ENCODE measurements around the gene DOCK1. TPM values are rescaled to one million over a fixed set of nuclear protein-coding genes. Genes with fewer than 3 reads are reported as not detected.

DOCK1 gene
- total RNA-seq, 2 experiments from 2014 or later: 0.05 TPM; not detected in 1

DNA sequence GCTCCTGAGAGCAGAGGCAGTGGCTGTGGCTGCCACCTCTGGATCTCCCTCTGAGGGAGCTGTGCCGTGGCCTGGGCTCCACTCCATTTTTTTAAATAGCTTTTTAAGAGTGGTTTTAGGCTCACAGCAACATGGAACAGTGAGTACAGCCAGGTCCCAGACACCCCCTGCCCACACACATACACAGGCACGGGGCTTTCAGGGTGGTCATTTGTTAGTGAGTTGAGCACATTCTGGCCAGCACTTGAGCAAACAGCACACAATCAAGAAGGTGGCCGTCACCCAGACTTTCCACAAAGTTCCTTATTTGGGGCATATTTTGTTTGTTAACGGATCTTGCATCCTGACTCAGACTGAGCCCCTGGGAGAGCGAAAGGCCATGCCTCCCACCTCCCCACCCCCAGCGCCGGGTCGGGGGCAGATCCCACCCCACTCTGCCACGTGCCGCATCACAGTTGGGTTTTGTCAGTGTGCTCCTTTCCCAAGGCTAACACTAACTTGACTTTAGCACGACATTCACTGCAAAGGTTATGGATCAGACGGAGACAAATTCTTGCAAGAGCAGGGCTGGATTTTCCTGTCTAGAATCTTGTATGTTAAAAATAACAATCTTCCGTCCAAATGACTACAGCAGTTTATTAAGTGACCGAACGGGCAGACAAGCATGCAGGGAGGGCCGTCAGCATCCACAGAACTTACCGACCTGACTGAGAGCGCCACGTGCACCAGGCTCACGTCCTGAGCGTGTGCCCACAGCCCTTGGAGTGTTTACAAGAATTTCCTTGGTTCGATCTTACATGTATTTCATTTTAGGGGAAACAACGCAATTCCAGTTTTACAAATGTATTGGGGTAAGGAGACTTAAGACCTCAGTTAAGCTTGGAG, 487.4 kb downstream of the DOCK1 start:
- no peaks in the 10 kb centered on the region for H3K9me3 Mint-ChIP-seq
- H3K36me3 Mint-ChIP-seq (ENCODE audit: low read depth): no peaks in the 10 kb centered on the region
- DNase-seq: no peak
- no peaks in the 10 kb centered on the region for H3K4me1 Mint-ChIP-seq
- H3K27ac Mint-ChIP-seq: no peak overlapping the region
- H3K4me3 Mint-ChIP-seq: no peak overlapping the region
- ChIA-PET CTCF (no interaction called here), POLR2A (no interaction called here)
- H3K27me3 Mint-ChIP-seq: no peaks in the 10 kb centered on the region

DNA sequence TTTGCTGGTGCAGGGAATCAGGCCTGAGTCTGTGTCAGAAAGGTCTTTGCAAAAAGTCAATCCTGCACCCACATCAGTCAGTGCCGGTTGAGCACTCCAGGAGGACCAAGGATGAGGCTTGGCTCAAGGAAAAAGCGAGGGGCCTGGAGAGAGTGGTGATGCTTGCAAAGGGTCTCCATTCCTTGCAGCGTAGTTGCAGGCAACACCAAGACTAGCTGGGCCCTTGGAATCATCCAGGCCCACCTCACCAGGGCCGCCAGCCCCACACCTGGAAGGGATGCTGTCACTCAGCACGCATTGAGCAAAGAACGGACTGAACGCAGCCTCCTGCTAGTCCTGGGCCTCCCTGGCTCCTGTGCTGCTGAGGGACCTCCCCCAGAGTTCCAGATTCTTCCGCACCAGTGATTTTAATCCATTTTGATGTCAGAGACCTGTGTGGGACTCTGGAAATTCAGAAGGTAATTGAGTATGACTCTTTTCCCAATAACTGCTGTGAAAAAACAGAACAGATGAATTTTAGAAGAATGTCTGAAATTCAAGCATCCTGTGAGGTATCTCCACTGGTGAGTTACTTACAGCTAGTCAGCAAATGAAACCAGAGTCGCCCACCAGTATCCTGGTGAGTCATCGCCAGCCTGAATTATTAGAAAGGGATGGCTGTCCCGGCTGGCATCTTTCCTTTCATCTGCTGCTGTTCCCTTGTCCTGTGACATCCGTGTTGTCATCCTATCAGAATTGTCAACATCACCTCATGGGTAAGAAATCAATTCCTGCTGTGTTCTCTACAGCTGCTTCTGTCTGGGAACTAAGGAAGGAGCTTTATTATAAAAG, 493.1 kb downstream of the DOCK1 start:
- Mint-ChIP-seq H3K36me3 (ENCODE audit: low read depth) (no peaks in the 10 kb centered on the region), H3K9me3 (no peaks in the 10 kb centered on the region), H3K27ac (no peak overlapping the region), H3K4me3 (no peak overlapping the region), H3K4me1 (no peaks in the 10 kb centered on the region), H3K27me3 (no peaks in the 10 kb centered on the region)
- no peak for DNase-seq
- ChIA-PET POLR2A (no interaction called here), CTCF (interaction anchor here (1.1 kb wide), 1 partner anchor 27 kb away, joined by 3 read pairs; no protein-coding TSS in a partner anchor)

DNA sequence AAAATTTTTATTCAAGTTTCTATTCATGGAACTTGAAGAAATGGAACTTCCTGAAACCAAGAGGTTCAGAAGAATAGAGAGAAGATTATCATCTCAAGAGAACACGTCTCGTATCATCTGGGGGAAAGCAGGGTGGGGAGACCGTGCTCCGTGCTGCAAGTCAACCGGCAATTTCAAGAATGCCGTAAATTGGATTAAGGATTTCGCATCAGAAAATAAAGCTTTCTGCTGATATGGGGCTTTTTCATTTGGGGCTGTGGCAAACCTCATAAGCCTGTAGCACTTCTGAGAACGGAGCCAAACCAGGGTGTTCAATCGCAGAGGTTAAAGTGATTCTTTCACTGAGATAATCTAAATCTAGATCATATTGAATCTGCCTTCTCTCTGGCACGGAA, 493.7 kb downstream of the DOCK1 start:
- ChIA-PET CTCF (interaction anchor here (1.1 kb wide), 1 partner anchor 26 kb away, joined by 3 read pairs; no protein-coding TSS in a partner anchor), POLR2A (no interaction called here)
- Mint-ChIP-seq H3K4me1 (no peaks in the 10 kb centered on the region), H3K27me3 (no peaks in the 10 kb centered on the region), H3K36me3 (ENCODE audit: low read depth) (no peaks in the 10 kb centered on the region), H3K9me3 (no peaks in the 10 kb centered on the region), H3K4me3 (no peak overlapping the region), H3K27ac (no peak overlapping the region)
- DNase-seq: no peak

- ChIA-PET CTCF (interaction anchor here (0.5 to 1.1 kb wide), 2 partner anchors 26 to 1158 kb away, joined by 3 read pairs; no protein-coding TSS in a partner anchor), POLR2A (no interaction called here)
- Mint-ChIP-seq H3K9me3 (no peaks in the 10 kb centered on the region), H3K27ac (no peak overlapping the region), H3K4me3 (no peak overlapping the region), H3K36me3 (ENCODE audit: low read depth) (no peaks in the 10 kb centered on the region), H3K4me1 (no peaks in the 10 kb centered on the region), H3K27me3 (no peaks in the 10 kb centered on the region)
- DNase-seq: no peak
Measured at GRCh38 chr10:127399668-127400067, 494.4 kb downstream of the DOCK1 start.

DNA sequence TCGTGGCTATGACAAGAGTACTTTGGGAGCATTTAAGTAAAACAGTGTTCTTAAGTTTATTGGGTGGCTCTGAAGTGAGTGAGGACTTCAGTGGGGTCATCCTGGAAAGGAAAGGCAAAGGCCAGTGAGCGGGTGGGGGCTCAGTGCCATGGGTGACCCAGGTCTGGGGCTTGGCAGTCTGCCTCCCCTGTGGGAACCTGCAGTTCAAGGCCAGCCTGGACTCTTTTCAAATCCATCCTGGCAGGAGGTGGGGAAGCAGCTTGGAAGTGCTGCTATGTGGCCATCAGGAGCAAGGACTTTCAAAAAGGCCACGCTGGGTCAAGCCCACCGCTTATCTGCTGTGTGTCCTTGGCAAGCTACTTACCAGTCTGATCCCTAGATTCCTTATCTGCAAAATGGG, 495.0 kb downstream of the DOCK1 start:
- Mint-ChIP-seq H3K9me3 (no peaks in the 10 kb centered on the region), H3K4me3 (no peak overlapping the region), H3K4me1 (no peaks in the 10 kb centered on the region), H3K27me3 (no peaks in the 10 kb centered on the region), H3K36me3 (ENCODE audit: low read depth) (no peaks in the 10 kb centered on the region), H3K27ac (no peak overlapping the region)
- no peak for DNase-seq
- CTCF ChIA-PET: interaction anchor here (0.5 kb wide), 1 partner anchor 1159 kb away, joined by 3 read pairs; no protein-coding TSS in a partner anchor
- POLR2A ChIA-PET: no interaction called here

DNA sequence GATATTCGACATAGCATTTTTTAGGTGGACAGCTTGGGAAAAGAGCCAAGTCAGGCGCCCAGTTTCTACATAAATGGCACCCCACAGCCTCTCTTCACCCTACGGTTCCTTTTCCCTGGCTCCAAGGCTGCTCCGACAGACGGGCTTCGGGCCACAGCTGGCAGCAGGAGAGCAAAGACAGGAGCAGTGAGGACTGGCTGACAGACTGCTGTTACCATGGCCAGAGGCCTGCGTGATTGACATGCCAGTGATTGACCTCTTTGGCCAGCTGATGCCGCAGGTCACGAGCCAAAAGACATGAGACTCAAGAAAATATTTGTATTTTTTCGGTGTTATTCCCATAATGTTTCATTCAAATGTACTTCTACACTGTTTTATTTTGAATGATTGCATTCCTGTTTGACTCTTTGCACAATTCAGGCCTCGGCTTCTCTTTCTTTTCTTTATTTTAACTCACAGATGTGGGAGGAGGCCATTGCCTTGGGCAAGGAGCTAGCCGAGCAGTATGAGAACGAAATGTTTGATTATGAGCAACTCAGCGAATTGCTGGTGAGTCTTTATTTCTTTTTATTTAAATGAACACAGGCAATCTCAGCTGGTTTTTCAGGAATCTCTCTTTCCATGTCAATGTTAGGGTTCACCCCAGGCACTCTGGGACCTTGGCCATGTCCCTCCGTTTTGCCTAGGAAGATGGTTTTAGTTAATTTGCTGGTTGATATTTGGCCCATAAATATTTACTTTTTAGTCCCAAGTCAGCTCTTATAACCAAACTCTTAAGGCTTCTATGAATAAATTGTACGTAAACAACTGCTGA, 497.6 kb downstream of the DOCK1 start:
- Mint-ChIP-seq H3K4me3 (no peak overlapping the region), H3K9me3 (no peaks in the 10 kb centered on the region), H3K27me3 (no peaks in the 10 kb centered on the region), H3K4me1 (no peaks in the 10 kb centered on the region), H3K36me3 (ENCODE audit: low read depth) (no peaks in the 10 kb centered on the region), H3K27ac (no peak overlapping the region)
- no peak for DNase-seq
- ChIA-PET CTCF (no interaction called here), POLR2A (no interaction called here)

DNA sequence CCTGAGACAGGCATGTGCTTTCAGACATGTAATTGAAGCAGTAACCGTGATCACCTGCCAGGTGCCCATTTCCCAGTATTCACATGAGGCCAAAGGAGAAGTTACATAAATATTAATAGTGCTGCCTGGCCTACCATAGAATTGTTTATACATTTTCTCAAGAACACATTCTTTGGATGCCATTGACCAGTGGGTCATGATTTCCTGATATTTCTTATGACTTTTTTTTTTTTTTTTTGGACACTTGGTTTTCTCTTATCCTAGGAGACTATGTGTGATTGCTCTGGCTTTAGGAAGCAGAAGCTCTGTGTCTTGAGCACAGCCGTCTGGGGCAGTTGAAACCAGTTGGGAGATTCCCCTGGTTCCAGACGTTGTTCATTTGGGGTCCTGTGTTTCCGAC, 500.0 kb downstream of the DOCK1 start:
- no peak for DNase-seq
- no peaks in the 10 kb centered on the region for H3K36me3 Mint-ChIP-seq (ENCODE audit: low read depth)
- H3K27ac Mint-ChIP-seq: no peak overlapping the region
- H3K4me3 Mint-ChIP-seq: no peak overlapping the region
- ChIA-PET POLR2A (no interaction called here), CTCF (no interaction called here)
- no peaks in the 10 kb centered on the region for H3K4me1 Mint-ChIP-seq
- no peaks in the 10 kb centered on the region for H3K27me3 Mint-ChIP-seq
- no peaks in the 10 kb centered on the region for H3K9me3 Mint-ChIP-seq

GRCh38 chr10:127406018-127406550, 500.9 kb downstream of the DOCK1 start:
- no peak overlapping the region for H3K4me3 Mint-ChIP-seq
- POLR2A ChIA-PET: no interaction called here
- no peaks in the 10 kb centered on the region for H3K4me1 Mint-ChIP-seq
- H3K27ac Mint-ChIP-seq: no peak overlapping the region
- CTCF ChIA-PET: no interaction called here
- no peaks in the 10 kb centered on the region for H3K36me3 Mint-ChIP-seq (ENCODE audit: low read depth)
- no peak for DNase-seq
- no peaks in the 10 kb centered on the region for H3K9me3 Mint-ChIP-seq
- H3K27me3 Mint-ChIP-seq: no peaks in the 10 kb centered on the region

- Mint-ChIP-seq H3K27ac (no peak overlapping the region), H3K27me3 (no peaks in the 10 kb centered on the region), H3K4me3 (no peak overlapping the region), H3K4me1 (no peaks in the 10 kb centered on the region), H3K9me3 (no peaks in the 10 kb centered on the region), H3K36me3 (ENCODE audit: low read depth) (no peaks in the 10 kb centered on the region)
- ChIA-PET POLR2A (no interaction called here), CTCF (no interaction called here)
- DNase-seq: no peak
Measured at GRCh38 chr10:127407551-127407950, 502.3 kb downstream of the DOCK1 start.

DNA sequence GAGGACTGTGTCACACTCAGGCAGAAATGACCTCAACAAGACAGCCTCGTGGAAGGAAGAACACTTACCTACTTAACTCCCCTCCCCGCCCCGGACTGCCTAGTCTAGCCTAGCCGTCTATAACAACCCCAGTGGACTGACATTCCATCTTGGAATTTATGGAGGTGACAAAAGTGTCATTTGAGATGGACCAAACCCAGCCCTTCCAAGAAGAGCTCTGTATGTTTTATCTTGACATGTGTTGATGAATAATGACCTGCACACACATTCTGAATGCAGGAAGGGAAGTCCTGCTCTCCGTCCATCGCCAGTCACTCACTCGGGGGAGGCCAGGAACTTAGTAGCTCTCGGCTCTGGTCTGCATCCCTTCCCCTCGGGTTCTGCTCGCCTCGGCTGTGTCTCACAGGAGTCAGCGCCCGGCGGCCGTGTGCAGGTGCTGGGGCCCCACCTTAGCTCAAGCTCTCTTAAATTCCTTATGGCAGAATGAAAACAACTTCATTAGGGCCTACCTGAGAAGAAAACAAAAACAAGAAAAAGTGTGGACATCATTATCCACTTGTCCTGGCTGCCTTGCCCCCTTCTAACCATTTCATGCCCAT, 503.0 kb downstream of the DOCK1 start:
- no peaks in the 10 kb centered on the region for H3K9me3 Mint-ChIP-seq
- no peak overlapping the region for H3K4me3 Mint-ChIP-seq
- ChIA-PET POLR2A (no interaction called here), CTCF (no interaction called here)
- H3K4me1 Mint-ChIP-seq: no peaks in the 10 kb centered on the region
- H3K36me3 Mint-ChIP-seq (ENCODE audit: low read depth): no peaks in the 10 kb centered on the region
- H3K27me3 Mint-ChIP-seq: no peaks in the 10 kb centered on the region
- no peak overlapping the region for H3K27ac Mint-ChIP-seq
- DNase-seq: no peak

GRCh38 chr10:127408733-127409132, 503.5 kb downstream of the DOCK1 start:
- Mint-ChIP-seq H3K36me3 (ENCODE audit: low read depth) (no peaks in the 10 kb centered on the region), H3K4me1 (no peaks in the 10 kb centered on the region), H3K27me3 (no peaks in the 10 kb centered on the region), H3K4me3 (no peak overlapping the region), H3K9me3 (no peaks in the 10 kb centered on the region), H3K27ac (no peak overlapping the region)
- DNase-seq: no peak
- POLR2A ChIA-PET: no interaction called here
- CTCF ChIA-PET: no interaction called here

- no peaks in the 10 kb centered on the region for H3K36me3 Mint-ChIP-seq (ENCODE audit: low read depth)
- H3K27ac Mint-ChIP-seq: no peak overlapping the region
- H3K9me3 Mint-ChIP-seq: no peaks in the 10 kb centered on the region
- no peak for DNase-seq
- ChIA-PET CTCF (no interaction called here), POLR2A (no interaction called here)
- no peak overlapping the region for H3K4me3 Mint-ChIP-seq
- H3K27me3 Mint-ChIP-seq: no peaks in the 10 kb centered on the region
- H3K4me1 Mint-ChIP-seq: no peaks in the 10 kb centered on the region
Measured at GRCh38 chr10:127410030-127410429, 504.8 kb downstream of the DOCK1 start.

Measured in activated CD4-positive, alpha-beta T cell treated with anti-CD3 and anti-CD28 coated beads, Interleukin-2, amount 10 ng/mL, durations not matched to agents 7 days and 5 days (primary cell).